AG20443 (cell line): ENCODE results near the gene WASHC2C.
A peak's percentile ranks its signal among the peaks of the same experiment; 100 is the strongest.
"Not testable (repeated sequence)": the region's sequence is repeated elsewhere in the genome, so short reads cannot be mapped to it uniquely, and the experiment has no call there.

Source experiments
- DNase-seq: peaks from one replicate; pipeline ENCODE4 v3.0.0; 2012; ENCODE audit warnings: low spot score, mixed read lengths

The WASHC2C gene

GRCh38 chr10:45761622-45762021 is 34.6 kb downstream of the WASHC2C start:
- not testable (repeated sequence) for DNase-seq

- not testable (repeated sequence) for DNase-seq
Observed at GRCh38 chr10:45763037-45763436, 36.0 kb downstream of the WASHC2C start.

- not testable (repeated sequence) for DNase-seq
Observed at GRCh38 chr10:45768334-45768733, 41.3 kb downstream of the WASHC2C start.

GRCh38 chr10:45771757-45772461 is 44.8 kb downstream of the WASHC2C start:
- not testable (repeated sequence) for DNase-seq

DNA sequence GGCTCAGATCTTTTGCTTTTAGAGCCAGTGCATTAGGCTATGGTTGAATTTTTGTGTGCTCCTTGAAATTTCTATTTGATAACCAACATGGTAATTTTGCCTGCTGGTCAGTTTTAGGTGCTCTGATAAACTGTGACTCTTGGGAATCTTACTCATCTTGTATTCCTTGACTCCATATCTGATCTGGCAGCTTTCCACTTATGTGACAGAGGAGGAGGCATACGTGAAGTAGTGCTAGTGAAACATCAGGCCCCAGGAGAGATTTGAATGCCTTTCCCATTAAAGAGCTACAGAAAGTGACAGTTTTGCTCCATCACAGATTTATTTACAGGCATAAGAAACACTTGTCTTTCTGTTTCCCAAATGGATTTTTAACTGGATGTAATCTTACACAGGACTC is 59.2 kb downstream of the WASHC2C start:
- not testable (repeated sequence) for DNase-seq

GRCh38 chr10:45787212-45787741 is 60.2 kb downstream of the WASHC2C start:
- not testable (repeated sequence) for DNase-seq

DNA sequence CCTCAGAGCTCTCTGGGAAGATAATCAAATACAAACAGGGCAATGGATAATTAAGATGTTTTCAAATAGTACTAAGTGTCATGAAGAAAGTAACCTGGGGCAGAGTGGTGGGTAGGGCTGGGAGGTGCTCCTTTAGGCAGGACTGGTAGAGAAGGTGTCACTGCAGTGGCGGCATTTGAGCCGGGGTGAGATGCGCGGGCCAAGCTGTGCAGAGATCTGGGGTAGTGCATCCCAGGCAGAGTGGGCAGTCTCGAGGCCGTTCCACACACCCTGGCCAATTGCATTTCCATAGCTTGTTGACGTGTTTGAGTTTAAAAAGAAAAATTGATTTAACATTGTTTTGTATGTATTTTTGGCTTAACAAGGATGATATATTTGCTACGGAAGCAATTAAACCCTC is 62.9 kb downstream of the WASHC2C start:
- not testable (repeated sequence) for DNase-seq

DNA sequence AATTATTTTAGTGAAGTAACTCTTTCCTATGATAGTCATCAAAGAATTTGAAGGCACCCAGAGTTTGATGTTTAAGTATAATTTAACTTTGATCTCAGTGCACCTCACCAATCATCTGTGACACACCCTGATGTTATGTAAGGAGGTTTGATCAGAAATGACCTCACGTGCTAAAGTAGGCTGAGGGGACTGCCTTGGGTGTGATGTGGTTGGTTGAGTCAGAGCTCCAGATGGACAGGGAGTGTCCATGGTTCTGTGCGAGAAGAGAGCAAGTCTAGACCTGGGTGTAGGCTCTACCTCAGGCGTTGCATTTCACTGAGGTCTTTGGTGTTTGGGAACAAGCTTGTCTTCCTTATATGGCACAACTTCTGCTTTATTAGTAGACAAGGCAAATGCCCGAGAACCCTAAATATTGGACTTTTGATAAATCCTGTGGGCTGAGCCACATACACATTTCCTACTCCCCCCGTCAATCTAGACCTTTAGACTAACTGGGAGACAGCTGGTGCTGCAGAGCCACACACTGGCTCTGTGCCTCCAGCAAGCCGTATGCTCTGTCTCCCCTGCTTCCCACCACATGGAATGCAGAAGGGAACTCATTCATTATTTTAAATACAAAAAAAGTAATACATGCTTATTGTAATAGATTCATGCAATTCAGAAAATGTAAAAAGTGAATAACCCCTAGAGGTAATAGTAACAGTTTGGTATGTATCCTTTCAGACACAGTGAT is 63.8 kb downstream of the WASHC2C start:
- not testable (repeated sequence) for DNase-seq

DNA sequence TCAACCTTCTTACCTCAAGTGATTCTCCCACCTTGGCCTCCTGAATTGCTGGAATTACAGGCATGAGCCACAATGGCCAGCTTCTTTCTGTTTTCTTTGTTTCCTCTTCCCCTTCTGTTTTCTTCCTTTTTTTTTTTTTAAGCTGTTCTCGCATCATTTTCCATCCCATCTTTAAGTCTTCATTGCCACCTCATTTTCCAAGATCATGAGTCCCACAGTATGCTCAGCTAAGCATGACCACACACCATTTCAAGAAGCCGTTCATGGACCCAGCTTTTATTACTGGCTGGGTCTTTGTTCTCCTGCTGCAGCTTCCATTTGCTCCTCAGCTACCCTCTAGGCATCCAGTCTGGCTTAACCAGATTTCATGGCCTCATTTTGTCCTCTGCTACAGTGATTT is 67.7 kb downstream of the WASHC2C start:
- DNase-seq, result not testable (repeated sequence)

- DNase-seq, result not testable (repeated sequence)
Observed at GRCh38 chr10:45803060-45804010, 76.3 kb downstream of the WASHC2C start.

DNA sequence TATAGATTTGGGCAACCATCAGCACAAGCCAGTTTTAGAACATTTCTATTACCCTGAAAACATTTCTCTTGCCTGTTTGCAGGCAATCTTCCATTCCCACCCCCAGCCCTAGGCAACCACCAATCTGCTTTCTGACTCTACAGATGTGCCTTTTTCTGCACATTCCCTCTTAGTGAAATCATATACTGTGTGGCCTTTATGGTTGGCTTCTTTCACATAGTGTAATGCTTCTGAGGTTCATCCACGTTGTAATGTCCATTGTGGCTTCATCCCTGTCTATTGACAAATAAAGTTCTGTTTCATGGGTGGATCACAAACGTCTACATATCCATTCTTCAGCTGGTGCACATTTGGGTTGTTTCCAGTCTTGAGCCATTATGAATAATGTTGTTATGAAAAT is 77.9 kb downstream of the WASHC2C start:
- not testable (repeated sequence) for DNase-seq

- peak; percentile 24 for DNase-seq
Observed at GRCh38 chr10:45809837-45810236, 82.8 kb downstream of the WASHC2C start.

GRCh38 chr10:45811075-45811474 is 84.0 kb downstream of the WASHC2C start:
- no peak for DNase-seq

- not testable (repeated sequence) for DNase-seq
Observed at GRCh38 chr10:45812959-45813358, 85.9 kb downstream of the WASHC2C start.

GRCh38 chr10:45814146-45814545 is 87.1 kb downstream of the WASHC2C start:
- not testable (repeated sequence) for DNase-seq

GRCh38 chr10:45817130-45817859 is 90.2 kb downstream of the WASHC2C start:
- DNase-seq, result no peak

DNA sequence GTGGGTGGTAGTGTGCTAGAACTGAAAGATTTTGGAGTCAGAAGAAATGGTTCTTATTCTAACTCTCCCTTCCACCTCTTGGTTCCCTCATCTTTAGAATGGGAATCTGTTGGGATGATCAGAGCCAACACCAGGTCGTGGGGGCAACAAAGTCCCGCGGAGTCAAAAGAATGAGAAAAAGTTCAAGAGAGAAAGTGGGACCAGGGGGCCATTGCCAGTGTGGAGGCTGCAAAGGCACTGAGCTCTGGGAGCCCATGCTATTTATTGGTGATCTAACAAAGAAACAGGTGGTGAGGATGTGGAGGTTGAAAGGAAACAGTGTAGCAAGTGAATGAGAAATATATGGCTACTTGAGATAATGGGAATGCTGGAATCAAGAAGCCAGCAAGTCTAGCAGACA is 90.8 kb downstream of the WASHC2C start:
- no peak for DNase-seq

DNA sequence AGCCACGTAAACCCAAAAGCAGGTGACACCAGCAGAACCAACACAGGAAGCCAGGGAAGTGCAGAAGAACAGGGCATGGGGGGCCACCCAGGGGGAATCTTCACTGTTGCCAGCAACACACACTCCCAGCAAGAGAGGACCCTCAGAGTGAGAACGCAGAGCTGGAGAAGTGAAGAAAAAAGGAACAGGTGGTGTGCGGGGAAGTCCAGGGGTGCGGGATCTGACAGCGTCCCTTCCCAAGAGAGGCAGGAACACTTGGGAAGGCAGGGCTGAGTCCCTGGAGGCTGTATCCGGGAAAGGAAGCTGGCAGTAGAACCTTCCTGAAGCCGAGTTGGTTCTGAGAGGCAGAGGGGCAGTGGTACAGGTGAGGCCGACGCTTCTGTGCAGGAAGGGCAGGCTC is 92.5 kb downstream of the WASHC2C start:
- no peak for DNase-seq

DNA sequence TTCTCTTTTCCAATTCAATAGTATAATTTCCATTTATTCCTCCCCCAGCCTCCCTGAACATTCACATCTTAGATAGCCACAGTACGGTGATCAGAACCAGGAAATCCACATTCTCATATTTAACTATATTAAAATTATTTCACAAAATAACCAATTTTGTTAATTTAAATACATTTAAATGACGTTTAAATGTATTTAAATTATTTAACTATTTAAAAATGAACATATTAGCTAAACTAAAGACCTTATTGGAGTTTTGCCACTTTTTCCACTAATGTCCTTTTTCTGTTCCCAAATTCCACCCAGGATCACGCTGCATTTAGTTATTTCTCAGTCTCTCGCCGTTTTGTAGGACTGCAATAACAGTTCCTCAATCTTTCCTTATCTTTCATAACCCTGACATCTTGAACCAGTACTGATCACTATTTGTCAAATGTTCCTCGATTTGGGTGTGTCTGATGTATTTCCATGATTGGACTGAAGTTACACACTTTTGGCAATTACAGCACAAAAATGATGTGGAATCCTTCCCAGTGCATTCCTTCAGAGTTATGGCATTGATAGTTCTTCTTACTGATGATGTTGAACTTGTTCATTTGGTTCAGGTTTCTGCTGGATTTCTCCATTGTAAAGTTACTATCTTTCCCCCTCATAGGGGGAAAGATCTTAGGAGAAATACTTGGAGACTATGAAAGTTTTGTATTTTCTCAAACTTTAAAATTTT is 93.2 kb downstream of the WASHC2C start:
- not testable (repeated sequence) for DNase-seq

GRCh38 chr10:45822918-45823317 is 95.9 kb downstream of the WASHC2C start:
- not testable (repeated sequence) for DNase-seq
